HepG2 (cell line): Measurements from ENCODE around the gene LIMS2. TPM values are rescaled to one million over a fixed set of nuclear protein-coding genes. Genes with fewer than 3 reads are reported as not detected.

ENCODE experiments used
- AFF4 ChIP-seq: sonication (generic); formaldehyde crosslinking; IDR thresholded peaks from 2 replicates; pipeline ENCODE4 v1.4.0; 2020; ENCODE audit warnings: missing genetic modification reagents
- DNMT1 ChIP-seq: sonication (generic); formaldehyde crosslinking; IDR thresholded peaks from 2 replicates; pipeline ENCODE4 v1.5.1; 2020; ENCODE audit warnings: mild to moderate bottlenecking, missing genetic modification reagents
- DNMT3B ChIP-seq: conservative IDR thresholded peaks from 2 replicates; pipeline ENCODE4 v1.6.1; 2016; ENCODE audit warnings: missing biosample characterization, control low read depth
- GZF1 ChIP-seq: sonication (generic); formaldehyde crosslinking; IDR thresholded peaks from 2 replicates; pipeline ENCODE4 v1.5.1; 2020; ENCODE audit warnings: mild to moderate bottlenecking, missing genetic modification reagents
- HMG20B ChIP-seq: conservative IDR thresholded peaks from 2 replicates; pipeline ENCODE4 v1.6.1; 2016; ENCODE audit warnings: missing genetic modification reagents, missing compliant biosample characterization
- HOXD1 ChIP-seq: sonication (generic); formaldehyde crosslinking; IDR thresholded peaks from 2 replicates; pipeline ENCODE4 v1.5.0; 2020; ENCODE audit warnings: missing genetic modification reagents
- IRF1 ChIP-seq: sonication (generic); formaldehyde crosslinking; IDR thresholded peaks from 2 replicates; pipeline ENCODE4 v1.4.0; 2020; ENCODE audit warnings: low read depth, mild to moderate bottlenecking, missing genetic modification reagents
- KDM4B ChIP-seq: sonication (generic); formaldehyde crosslinking; IDR thresholded peaks from 2 replicates; pipeline ENCODE4 v1.4.0; 2020; ENCODE audit warnings: missing genetic modification reagents
- KDM6A ChIP-seq: IDR thresholded peaks from 2 replicates; pipeline ENCODE4 v1.6.1; 2016; ENCODE audit warnings: low read depth
- MIXL1 ChIP-seq: IDR thresholded peaks from 2 replicates; pipeline ENCODE4 v1.6.1; 2016
- NCOA5 ChIP-seq: sonication (generic); formaldehyde crosslinking; IDR thresholded peaks from 2 replicates; pipeline ENCODE4 v1.4.0; 2020; ENCODE audit warnings: missing genetic modification reagents
- NFATC3 ChIP-seq: sonication (generic); formaldehyde crosslinking; IDR thresholded peaks from 2 replicates; pipeline ENCODE4 v1.5.1; 2020; ENCODE audit warnings: mild to moderate bottlenecking, missing genetic modification reagents
- PHF8 ChIP-seq: sonication (generic); formaldehyde crosslinking; IDR thresholded peaks from 2 replicates; pipeline ENCODE4 v1.5.0; 2020; ENCODE audit warnings: missing genetic modification reagents
- RAD21 ChIP-seq: fragments of 450-650 bp; formaldehyde crosslinking; IDR thresholded peaks from 2 replicates; pipeline ENCODE4 v1.5.0; 2020; ENCODE audit warnings: mild to moderate bottlenecking
- RFXANK ChIP-seq: IDR thresholded peaks from 2 replicates; pipeline ENCODE4 v1.6.1; 2016
- SALL1 ChIP-seq: sonication (generic); formaldehyde crosslinking; IDR thresholded peaks from 2 replicates; pipeline ENCODE4 v1.8.0; 2022; ENCODE audit warnings: mild to moderate bottlenecking, missing genetic modification reagents
- TAF1 ChIP-seq: sonication (generic); formaldehyde crosslinking; IDR thresholded peaks from 2 replicates; pipeline ENCODE4 v1.4.0; 2020; ENCODE audit warnings: missing genetic modification reagents
- ZFP1 ChIP-seq: IDR thresholded peaks from 2 replicates; pipeline ENCODE4 v1.6.1; 2016
- ZGPAT ChIP-seq: IDR thresholded peaks from 2 replicates; pipeline ENCODE4 v1.6.1; 2016; ENCODE audit warnings: mild to moderate bottlenecking
- ZMYM3 ChIP-seq: sonication (generic); formaldehyde crosslinking; IDR thresholded peaks from 2 replicates; pipeline ENCODE4 v1.5.1; 2020; ENCODE audit warnings: mild to moderate bottlenecking, missing genetic modification reagents
- ZNF124 ChIP-seq: sonication (generic); formaldehyde crosslinking; IDR thresholded peaks from 2 replicates; pipeline ENCODE4 v1.4.0; 2020; ENCODE audit warnings: missing genetic modification reagents
- ZNF276 ChIP-seq: sonication (generic); formaldehyde crosslinking; IDR thresholded peaks from 2 replicates; pipeline ENCODE4 v1.4.0; 2020; ENCODE audit warnings: mild to moderate bottlenecking, low read depth, missing genetic modification reagents
- ZNF337 ChIP-seq: sonication (generic); formaldehyde crosslinking; IDR thresholded peaks from 2 replicates; pipeline ENCODE4 v1.5.1; 2020; ENCODE audit warnings: missing genetic modification reagents, low read depth, mild to moderate bottlenecking, borderline replicate concordance
- ZNF644 ChIP-seq: IDR thresholded peaks from 2 replicates; pipeline ENCODE4 v1.6.1; 2016; ENCODE audit warnings: low read depth
- ZNF788 ChIP-seq: sonication (generic); formaldehyde crosslinking; IDR thresholded peaks from 2 replicates; pipeline ENCODE4 v1.5.0; 2020; ENCODE audit warnings: mild to moderate bottlenecking, missing genetic modification reagents, borderline replicate concordance
- ZNF883 ChIP-seq: sonication (generic); formaldehyde crosslinking; IDR thresholded peaks from 2 replicates; pipeline ENCODE4 v1.5.1; 2020; ENCODE audit warnings: mild to moderate bottlenecking, missing genetic modification reagents; ENCODE audit errors: not compliant biosample characterization
- polyA plus RNA-seq, 8 experiments: library from polyadenylated mRNA; depleted of rRNA in 3 of 8; stranded (reverse) in 7 of 8; unstranded in 1 of 8; fragments of >200 nt; fragmentation: Illumina TruSeq in 4 of 8; extraction: Trizol in 4 of 8; gene quantifications; 2 replicates each; pipeline versions ENCODE4 v1.2.1 to v1.2.3, GENCODE V29; 2011 to 2016; ENCODE audit warnings: low read depth in 4 of 8, missing spikeins in 1 of 8, mixed read lengths in 1 of 8; ENCODE audit not compliant: insufficient read depth in 1 of 8
- total RNA-seq, 5 experiments: library from RNA; depleted of rRNA; stranded (reverse); fragments of >200 nt; fragmentation: Illumina TruSeq; extraction: Trizol; gene quantifications; 2 replicates each; pipeline ENCODE4 v1.2.3, GENCODE V29; 2016; ENCODE audit warnings: low read depth in 1 of 5

LIMS2 gene
- total and polyA plus RNA-seq, 2 of the 13 experiments (the other 11 are each of a cell fraction or from before 2014, with no cell fraction given), result 1.0 to 1.9 TPM

- TF ChIP-seq ZGPAT (peak; percentile 88; the same call in 1 of the 2 replicates), RFXANK (CRISPR knock-in tag) (peak; percentile 45; the same call in 1 of the 2 replicates), ZNF883 (no peak), SALL1 (CRISPR knock-in tag) (peak; percentile 73), ZNF276 (CRISPR knock-in tag) (no peak; the same call in 1 of the 2 replicates), IRF1 (0 out of 2 replicates have a peak, but pooled peaks have one; percentile 32), ZMYM3 (CRISPR knock-in tag) (no peak), NFATC3 (CRISPR knock-in tag) (no peak), MIXL1 (CRISPR knock-in tag) (peak; percentile 57; the same call in 1 of the 2 replicates), HOXD1 (CRISPR knock-in tag) (no peak; the same call in 1 of the 2 replicates), RAD21 (CRISPR knock-in tag) (peak; percentile 28; the same call in 1 of the 2 replicates), TAF1 (CRISPR knock-in tag) (peak; percentile 97), KDM6A (CRISPR knock-in tag) (0 out of 2 replicates have a peak, but pooled peaks have one; percentile 44), ZFP1 (CRISPR knock-in tag) (peak; percentile 65; the same call in 1 of the 2 replicates), ZNF644 (CRISPR knock-in tag) (peak; percentile 52; the same call in 1 of the 2 replicates), NCOA5 (CRISPR knock-in tag) (no peak), HMG20B (CRISPR knock-in tag) (0 out of 2 replicates have a peak, but pooled peaks have one; percentile 31), KDM4B (CRISPR knock-in tag) (peak; percentile 64; the same call in 1 of the 2 replicates), PHF8 (peak; percentile 92), AFF4 (CRISPR knock-in tag) (peak; percentile 69; the same call in 1 of the 2 replicates), ZNF788 (CRISPR knock-in tag) (peak; percentile 85; the same call in 1 of the 2 replicates), ZNF124 (CRISPR knock-in tag) (peak; percentile 72), DNMT1 (no peak), DNMT3B (no peak), ZNF337 (CRISPR knock-in tag) (no peak), GZF1 (CRISPR knock-in tag) (no peak)
Measured at GRCh38 chr2:127701193-127701650, 25.9 kb upstream of the LIMS2 start, which contains the start of gene SFT2D3 (continued).
